Pons (tissue), 1 donor: ENCODE results near the gene KATNB1.
A peak's percentile ranks its signal among the peaks of the same experiment; 100 is the strongest.

Source experiments
- DNase-seq: peaks from one replicate; pipeline ENCODE4 v3.0.0-alpha.2; 2016; ENCODE audit warnings: low spot score

Gene KATNB1

DNA sequence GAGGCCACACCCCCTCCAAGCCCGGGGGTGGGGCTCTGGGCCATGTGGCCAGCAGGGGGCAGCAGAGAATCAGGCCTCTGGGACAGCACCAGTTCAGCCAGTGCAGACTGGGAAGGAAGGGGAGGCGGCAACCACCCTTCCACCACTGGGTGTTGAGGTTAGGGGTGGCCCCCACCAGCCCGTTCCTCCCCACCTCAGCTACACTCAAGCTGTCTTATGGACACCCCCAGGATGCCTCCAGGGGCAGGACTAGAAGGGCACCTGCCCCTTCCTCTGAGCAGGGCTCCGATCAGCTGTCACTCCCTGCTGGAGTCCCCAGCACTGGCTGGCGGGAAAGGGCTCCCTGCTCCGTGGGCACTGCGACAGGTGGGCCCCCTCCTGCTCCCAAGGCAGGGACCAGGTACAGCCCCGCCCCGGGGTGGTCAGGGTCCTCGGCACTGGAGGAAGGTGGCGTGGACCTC, 21.8 kb downstream of the KATNB1 start:
- peak; percentile 77 for DNase-seq

DNA sequence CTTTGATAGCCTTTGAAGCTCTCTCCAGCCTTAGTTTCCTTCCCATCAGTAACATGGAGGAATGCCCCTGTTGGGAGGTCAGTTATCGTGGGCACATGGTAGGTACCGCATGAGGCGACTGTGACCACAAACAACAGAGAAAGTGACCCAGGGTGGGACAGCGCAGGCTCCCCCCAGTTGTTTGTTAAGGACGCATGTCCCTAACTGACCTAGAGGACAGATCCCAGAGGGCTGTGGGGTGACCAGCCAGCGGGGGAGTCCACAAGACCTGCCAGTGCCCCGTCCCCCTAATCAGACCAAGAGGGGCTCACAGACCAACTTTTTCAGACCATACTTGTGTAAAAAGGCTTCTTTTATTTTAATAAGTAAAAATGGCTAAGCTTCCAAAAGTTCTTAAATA, 22.3 kb downstream of the KATNB1 start:
- no peak for DNase-seq

DNA sequence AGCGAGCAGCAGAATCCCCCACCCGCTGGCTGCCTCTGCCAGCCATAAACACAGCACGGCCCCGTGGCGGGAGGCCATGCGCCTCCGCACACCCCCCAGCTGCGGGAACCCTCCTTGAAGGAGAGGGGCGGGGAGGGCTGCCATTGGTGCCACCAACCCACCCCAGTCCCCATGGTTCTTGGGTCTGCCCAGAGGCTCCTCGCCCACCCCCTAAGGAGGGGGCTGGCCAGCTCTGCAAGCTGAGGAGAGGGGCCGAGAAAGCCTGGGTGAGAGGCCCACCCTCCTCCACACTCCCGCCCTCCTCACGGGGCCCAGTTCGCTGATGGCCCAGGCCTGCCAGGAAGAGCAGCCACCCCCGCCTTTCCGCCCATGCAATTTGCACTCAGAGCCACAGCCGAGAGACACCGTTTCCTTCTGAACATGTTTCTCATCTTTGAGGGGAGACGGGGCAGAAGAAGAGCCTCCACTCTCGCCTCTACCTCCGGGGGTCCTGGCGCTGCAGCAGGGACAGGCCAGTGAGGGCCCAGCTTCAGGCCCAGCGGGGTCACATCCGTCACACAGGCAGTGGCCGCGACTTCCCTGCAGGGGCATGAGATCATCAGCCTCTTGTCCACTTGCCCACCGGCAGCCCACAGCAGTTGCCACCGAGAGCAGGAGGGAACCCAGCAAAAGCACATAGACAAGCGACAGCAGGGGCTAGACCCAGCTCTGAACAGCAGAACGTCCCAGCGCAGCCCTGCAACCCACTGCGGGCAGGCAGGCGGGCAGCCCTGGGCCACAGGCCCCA, 23.0 kb downstream of the KATNB1 start:
- no peak for DNase-seq

DNA sequence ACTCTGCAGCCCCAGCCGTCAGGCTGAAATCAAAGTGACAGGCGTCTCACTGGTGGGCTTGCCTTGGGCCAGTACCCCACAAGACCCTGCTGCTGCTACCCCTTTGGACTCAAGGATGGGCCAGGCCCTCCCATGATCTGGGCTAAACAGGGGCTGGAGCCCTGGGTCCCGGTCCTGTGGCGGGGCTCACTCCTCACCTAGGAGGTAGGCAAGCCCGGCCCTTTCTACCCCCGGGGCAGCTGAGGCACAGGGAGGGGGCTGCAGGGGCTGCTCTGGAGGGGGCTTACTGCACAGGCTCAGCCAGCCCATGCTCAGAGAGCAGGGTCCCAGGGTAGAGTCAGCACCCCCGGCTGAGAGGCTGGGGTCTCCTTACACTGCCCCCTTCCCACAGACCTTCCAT, 23.6 kb downstream of the KATNB1 start:
- no peak for DNase-seq

DNA sequence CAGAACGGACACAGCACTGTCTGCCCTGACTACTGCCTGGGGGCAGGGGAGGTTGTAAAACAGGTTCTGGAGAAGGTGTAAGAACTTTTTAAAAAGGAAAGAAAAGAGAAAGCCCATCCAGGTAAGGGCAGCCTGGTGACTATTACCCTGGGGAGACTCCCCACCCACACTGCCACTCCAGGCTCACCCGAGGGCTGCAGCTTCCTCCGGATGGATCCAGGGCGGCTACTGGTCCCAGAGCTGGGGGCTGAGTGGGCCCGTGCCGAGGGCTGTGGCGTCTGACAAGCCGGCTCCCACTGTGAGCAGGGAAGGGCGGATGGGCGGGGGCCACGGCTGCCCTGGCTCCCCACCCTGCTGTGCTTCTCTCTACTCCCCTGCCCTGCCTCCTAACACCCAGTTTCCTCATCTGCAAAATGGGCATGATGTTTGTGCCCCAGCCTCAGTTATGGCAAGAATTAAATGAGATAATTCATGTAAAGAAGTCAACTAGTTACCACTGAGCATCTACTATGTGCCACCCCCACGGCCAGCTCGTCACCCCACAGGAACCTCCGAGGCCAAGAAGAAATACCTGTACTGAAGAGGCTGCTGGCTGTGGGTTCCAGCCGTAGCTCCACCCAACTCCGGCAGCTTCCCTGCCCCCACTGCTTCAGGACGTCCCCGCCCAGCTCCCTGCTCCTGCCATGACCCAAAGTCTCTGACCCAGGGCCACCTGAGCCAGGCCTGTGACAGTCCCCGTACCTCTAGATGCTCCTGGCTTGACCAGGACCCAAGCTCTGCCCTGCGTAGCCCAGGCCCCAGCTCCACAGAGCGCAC, 24.2 kb downstream of the KATNB1 start:
- DNase-seq: no peak

DNA sequence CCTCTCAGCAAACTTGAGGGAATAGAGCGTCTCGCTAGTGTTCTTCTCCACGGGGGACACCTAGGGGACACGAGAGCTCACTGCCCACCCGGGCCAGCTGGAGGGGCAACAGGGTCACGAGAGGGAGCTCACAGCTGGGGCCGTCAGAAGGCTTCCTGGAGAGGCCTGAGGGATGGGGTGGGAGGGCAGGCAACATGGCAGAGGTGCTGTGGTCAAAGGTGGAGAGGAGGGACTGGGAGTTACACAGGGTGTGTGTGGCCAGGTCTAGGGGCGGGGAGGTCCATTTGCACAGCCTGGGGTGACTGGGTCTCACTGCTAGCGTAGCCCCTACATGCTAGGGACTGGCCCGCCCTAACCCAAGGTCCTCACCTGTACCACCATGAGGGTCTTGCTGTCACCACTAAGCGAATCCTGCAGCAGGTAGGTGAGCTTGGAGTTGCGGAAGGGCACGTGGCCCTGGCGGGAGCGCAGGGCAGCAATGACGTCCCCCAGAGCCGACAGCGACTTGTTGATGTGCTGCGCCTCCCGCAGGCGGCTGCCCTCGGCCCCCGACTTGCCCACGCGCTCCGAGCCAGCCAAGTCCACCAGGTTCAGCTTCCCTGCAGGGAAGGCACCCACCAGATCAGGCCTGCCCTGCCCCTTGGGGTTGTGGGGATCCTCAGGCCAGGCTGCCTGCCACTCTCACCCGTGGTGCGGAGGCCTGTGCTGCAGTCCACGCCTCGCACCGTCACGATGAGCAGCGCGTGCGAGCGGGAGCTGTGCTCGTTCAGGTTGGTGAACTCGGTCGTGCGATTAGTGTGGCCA, 25.0 kb downstream of the KATNB1 start:
- no peak for DNase-seq

DNA sequence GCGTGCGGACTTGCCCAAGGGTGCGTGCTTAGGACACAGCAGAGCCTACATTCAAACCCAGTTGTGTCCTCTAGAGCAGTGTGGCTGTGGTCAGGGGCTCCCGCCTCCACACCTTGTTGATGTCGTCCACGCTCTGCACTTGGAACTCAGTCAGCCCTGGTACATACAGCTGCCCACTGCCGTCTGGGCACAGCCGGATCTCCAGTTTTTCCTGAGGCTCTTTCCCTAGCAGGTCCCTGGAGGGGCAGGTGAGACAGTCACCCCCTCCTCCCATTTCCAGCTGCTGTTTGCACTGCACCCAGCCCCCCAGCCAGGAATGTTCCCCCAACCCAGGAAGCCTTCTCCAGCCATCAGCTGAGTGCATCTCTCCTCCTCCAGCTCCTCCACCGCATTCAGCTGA, 25.7 kb downstream of the KATNB1 start:
- DNase-seq: no peak

DNA sequence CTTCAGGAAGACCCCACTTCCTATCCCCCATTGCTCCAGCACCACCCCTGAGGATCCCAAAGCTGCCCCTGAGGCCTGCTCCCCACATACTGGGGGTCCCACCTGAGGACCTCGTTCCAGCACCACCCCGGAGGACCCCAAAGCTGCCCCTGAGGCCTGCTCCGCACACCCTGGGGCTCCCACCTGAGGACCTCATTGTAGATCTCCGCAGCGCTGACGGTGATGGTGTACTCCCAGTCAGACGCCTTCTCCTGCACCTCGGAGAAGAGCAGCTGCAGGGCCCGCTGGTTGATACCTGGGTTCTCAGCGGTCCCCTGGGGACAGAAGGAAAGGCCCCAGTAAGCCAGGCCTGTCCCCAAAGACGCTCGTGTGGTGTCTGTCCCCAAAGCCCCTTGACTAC, 26.4 kb downstream of the KATNB1 start:
- no peak for DNase-seq

DNA sequence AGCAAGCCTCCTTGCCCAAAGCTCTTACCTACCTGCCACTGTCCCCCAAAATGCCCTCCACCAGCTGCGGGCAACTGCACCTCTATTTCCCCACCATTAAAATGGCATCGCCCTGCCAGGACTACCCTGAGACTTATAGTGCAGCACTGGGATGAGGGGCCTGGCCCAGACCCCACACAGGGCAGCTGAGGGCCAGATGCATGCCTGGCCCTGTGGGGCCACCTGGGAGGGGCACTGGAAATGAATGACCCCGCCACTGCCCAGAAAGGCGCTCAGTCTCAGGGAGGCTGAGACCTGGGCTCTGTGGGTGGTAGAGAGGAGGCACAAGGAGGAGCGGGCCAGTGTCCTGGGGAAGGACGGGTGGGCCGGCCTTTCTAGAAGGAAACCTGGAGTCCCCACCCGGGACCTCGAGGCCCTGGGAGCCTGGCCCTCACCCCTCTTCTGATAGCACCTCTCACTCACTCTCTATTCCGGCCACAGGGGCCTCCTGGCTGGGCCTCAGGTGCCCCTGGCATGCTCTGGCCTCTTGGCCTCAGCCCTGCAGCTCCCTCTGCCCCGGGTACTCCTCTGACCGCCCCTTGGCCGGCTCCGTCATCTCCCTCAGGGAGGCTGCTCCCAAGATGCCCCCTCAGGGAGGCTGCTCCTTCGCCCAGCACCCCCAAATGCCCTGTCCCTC, 26.9 kb downstream of the KATNB1 start:
- no peak for DNase-seq

DNA sequence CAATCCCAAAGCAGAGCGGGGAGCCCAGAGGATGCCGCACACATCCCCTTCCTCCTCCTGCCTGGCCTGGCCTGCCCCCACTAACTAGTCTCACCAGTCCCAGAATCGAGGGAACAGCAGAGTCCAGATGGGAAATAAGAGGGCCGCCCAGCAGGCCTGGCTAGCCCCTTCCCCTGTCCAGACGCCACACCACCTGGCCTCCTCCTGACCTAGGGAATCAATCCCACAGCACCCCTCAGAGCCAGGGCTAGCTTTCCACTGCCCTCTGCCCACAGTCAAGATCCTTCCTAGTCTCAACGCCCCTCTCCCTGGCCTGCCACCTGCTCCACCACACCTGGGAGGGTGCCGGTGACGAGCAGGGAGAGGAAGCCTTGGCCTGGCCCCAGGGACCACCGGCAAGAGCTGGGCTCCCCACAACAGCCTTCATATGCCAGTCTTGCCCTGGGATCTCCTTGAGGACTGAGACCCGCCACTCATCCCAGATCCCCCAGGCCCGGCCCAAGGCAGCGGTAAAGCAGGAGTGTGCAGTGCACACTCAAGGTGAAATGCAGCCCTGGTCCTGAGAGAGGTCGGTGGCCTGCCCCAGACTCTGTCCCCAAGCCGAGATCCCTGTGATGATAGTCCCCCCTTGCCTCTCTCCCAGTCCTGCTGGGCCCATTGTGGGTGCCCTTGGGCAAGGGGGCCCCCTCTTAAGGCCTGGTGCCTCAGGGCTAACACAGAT, 27.9 kb downstream of the KATNB1 start:
- DNase-seq: no peak

DNA sequence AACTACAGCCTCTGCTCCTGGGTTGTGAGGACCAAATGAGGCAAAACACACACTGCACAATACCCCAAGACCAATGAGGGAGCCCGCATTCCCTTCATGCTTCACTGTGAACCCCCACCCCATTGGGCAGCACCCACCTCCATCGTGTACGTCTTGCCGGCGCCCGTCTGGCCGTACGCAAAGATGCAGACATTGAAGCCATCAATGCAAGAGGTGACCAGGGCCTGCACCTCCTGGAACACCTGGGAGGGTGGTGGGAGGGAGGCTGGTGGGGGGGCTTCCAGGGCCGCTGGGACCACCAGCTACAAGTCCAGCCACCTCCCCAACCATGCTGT, 28.4 kb downstream of the KATNB1 start:
- no peak for DNase-seq

DNA sequence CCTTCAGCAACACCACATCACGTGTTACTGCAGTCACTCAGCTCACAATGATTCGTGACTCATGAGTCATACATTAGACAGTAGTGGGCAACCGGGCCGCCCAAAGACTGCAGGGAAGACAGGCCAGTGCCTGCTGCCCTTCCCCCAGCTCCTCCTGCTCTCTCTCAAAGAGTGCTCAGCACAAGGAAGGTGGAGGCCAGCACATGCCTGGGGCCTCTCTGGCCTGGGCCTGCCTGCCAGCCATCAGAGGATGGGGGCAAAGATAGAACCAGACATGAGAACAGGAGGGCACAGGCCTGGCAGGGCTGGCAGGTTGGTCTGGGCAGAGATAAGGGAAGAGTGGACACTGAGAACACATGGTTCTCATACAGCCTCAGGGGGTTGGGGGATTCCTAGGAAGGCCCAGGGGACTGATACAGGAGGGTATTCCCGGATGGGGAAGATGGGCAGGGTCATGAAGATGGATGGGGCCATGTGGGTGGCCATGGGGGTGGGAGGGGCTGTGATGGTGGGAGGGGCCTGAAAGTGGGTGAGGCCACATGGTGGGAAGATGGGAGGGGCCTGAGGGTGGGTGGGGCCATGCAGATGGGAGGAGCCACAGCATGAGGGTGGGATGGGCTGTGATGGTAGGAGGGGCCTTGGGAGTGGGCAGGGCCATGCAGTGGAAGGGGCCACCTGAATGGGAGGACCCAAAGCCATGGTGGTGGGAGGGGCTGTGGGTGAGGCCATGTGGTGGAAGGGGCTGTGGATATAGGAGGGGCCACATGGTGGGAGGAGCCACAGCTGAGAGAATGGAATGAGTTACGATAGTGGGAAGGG, 29.0 kb downstream of the KATNB1 start:
- no peak for DNase-seq

DNA sequence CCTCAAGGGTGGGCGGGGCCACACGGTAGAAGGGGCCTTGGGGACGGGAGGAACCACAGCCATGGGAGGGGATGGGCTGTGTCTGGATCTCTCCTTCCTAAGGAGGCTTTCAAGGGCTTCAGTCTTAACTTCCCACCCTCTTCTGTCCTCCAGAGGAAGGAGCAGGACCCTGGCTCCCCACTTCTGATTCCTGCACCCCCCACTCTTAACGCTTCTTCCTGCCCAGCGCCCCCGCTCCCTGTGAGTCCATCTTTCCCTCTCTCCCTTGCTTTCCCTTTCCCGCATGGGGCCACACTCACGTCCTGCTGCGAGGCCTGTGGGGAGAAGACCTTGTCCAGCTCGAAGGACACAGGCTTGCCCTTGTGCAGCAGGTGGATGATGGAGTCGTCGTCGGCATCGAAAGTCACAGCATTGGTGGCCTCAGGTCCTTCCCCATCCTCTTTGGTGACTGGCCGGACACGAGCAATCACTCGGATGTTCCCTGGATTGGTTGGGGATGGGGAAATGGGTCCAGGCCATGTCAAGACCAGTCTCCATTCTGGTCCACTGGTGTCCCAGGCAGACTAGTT, 29.7 kb downstream of the KATNB1 start:
- DNase-seq: no peak

DNA sequence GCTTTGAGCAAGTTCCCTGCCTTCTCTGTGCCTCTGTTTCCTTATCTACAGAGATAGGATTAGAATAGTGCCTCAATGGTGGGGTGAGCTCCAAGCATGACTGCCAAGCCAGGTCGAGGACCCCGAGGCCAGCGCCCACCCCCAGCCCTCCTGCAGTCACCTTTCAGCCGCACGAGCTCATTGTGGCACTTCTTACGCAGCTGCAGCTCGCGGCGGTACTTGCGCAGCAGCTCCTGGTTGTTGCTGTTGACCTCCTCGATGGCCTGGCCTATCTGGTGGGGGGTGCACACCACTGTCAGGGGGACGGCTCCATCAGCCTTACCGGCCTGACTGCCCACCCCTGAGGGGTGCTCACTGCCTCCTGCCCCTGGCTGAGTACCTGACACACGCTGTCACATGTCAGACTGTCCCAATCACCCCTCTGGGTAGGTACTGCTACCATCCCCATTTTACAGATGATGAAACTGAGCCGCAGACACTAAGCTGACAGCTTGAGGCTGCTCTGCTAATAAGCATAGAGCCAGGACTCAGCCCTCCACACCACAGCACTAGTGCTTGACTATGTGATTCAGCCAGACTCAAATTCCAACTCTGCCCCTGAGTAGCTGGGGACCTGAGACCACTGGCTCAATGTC, 31.3 kb downstream of the KATNB1 start:
- no peak for DNase-seq

DNA sequence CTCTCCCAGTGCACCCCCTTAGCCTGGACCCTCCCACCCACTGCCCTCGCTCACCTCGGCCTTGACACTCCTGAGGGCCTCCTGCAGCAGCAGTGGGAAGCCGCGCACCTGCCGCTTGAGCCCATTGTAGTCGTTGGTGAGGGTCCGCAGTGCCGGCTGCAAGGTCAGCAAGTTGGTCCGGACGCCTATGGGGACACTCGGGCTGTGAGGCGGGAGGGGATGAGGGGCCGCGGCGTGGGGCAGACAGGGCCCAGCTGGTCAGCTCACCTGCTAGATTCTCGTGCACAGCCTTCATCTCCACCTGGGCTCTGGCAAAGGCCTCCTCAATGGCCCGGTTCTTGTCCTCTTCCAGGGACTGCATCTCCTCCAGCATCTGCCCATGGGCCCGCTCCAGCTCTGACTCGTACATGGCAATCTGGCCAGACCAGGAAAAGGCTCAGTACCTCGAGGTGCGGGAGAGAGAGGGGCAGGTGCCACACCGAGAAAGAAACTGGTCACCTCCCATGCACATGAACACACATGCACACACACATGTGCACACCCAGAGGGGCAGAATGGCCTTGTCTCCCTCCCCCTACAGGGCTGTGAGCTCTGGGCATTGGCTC, 34.1 kb downstream of the KATNB1 start:
- DNase-seq: no peak

DNA sequence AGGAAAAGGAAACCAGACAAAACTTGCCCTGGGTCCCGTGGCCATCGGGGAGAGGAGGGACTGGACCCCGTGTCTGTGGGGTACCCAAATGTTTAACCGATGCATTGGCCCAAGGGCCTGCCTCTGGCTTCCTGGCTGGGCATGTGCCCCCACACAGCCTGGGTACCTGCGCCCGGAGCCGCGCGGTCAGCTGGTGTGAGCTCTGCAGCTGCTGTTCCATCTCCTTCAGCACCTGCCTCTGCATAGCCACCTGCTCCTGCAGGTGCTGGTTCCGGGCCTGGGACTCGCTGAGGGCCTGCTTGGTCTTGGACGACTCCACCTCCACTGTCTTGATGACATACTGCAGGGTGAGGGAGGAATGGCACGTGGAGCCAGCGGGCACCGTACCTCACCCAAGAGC, 34.8 kb downstream of the KATNB1 start:
- DNase-seq: no peak

DNA sequence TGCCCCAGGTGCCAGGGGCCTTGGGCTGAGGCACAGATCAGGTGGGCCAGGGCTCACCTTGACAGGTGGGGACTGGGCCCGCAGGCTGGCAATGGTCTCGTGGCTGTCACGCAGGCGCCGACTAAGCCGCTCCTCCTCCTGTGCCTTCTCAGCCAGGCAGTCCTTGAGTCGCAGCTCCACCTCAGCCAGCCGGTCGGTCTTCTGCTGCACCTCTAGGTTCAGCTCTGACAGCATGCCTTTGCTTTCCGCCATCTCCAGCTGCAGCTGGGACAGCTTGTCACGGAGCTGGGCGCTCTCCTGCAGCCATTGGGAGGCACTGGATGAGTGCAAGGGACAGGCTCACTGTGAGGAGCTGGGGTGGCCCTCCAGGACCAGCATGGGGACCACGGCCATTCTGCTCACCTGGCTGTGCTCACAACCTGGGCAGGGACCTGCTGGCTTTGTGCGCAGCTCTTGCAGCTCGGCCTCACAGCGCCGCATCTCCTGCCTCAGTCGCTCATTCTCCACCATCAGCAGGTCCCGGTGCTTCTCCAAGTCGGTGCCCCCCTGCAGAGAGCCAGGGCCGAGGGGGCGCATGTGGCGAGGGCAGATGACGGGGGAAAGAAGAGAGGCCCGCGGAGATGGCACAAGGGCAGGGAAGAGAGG, 35.7 kb downstream of the KATNB1 start:
- DNase-seq: no peak

DNA sequence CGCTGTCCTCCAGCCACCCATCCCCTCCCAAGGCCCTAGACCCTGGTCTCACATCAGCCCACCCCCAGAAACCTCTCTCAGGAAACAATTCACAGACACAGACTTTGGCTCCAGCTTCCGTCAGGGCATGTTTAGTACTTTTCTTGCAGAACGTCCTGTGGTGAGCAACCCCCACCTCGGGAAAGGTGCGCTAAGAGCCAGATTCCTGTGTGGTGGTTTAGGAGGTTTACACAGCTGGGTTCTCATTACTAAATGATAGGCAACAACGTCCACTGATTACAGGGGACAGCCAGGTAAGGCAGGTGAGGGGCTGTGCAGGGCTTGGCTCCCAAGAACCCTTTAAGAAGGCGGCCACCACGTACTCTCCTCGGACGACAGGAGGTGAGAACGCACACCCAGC, 37.4 kb downstream of the KATNB1 start:
- DNase-seq: no peak
